GM19452 (cell line): ENCODE measurements around the gene PTMS.

Source experiments
- ATAC-seq: cut with Tn5 transposase; IDR thresholded peaks from one replicate; pipeline ENCODE4 v1.9.1; 2021; ENCODE audit not compliant: unreplicated experiment

PTMS gene

GRCh38 chr12:6771509-6772330 is 5.6 kb downstream of the PTMS start:
- no peak for ATAC-seq

GRCh38 chr12:6772331-6772695 is 6.2 kb downstream of the PTMS start, which contains the start of gene LAG3:
Gene LAG3 (plus strand): TSS chr12:6772520. CDS start chr12:6772853, 333 bp downstream.
- no peak for ATAC-seq

GRCh38 chr12:6772726-6773589 is 6.8 kb downstream of the PTMS start:
- no peak for ATAC-seq

GRCh38 chr12:6773590-6774351 is 7.6 kb downstream of the PTMS start:
- no peak for ATAC-seq

- no peak for ATAC-seq
Measured at GRCh38 chr12:6774499-6775062, 8.4 kb downstream of the PTMS start.

GRCh38 chr12:6775185-6776174 is 9.3 kb downstream of the PTMS start:
- ATAC-seq, result no peak

GRCh38 chr12:6777386-6777785 is 11.2 kb downstream of the PTMS start:
- ATAC-seq, result no peak

GRCh38 chr12:6778217-6778573 is 12.0 kb downstream of the PTMS start:
- ATAC-seq, result no peak

GRCh38 chr12:6778574-6779550 is 12.7 kb downstream of the PTMS start:
- peak; percentile 90 for ATAC-seq

- no peak for ATAC-seq
Measured at GRCh38 chr12:6779708-6780432, 13.7 kb downstream of the PTMS start.

- no peak for ATAC-seq
Measured at GRCh38 chr12:6780573-6780972, 14.4 kb downstream of the PTMS start.

GRCh38 chr12:6782119-6782518 is 16.0 kb downstream of the PTMS start:
- ATAC-seq, result no peak

GRCh38 chr12:6782850-6783566 is 16.8 kb downstream of the PTMS start:
- ATAC-seq, result no peak

GRCh38 chr12:6783828-6784227 is 17.7 kb downstream of the PTMS start:
- no peak for ATAC-seq

GRCh38 chr12:6784296-6784695 is 18.1 kb downstream of the PTMS start:
- no peak for ATAC-seq

- no peak for ATAC-seq
Measured at GRCh38 chr12:6784761-6785160, 18.6 kb downstream of the PTMS start.

GRCh38 chr12:6786416-6787094 is 20.4 kb downstream of the PTMS start:
- ATAC-seq, result no peak
